Measurements from ENCODE around the gene SYPL2. TPM values are rescaled to one million over a fixed set of nuclear protein-coding genes. Genes with fewer than 3 reads are reported as not detected.

The SYPL2 gene
- total and polyA plus RNA-seq, 2 donors (not counting 1 experiment from before 2014, with no cell fraction given) = not detected

DNA sequence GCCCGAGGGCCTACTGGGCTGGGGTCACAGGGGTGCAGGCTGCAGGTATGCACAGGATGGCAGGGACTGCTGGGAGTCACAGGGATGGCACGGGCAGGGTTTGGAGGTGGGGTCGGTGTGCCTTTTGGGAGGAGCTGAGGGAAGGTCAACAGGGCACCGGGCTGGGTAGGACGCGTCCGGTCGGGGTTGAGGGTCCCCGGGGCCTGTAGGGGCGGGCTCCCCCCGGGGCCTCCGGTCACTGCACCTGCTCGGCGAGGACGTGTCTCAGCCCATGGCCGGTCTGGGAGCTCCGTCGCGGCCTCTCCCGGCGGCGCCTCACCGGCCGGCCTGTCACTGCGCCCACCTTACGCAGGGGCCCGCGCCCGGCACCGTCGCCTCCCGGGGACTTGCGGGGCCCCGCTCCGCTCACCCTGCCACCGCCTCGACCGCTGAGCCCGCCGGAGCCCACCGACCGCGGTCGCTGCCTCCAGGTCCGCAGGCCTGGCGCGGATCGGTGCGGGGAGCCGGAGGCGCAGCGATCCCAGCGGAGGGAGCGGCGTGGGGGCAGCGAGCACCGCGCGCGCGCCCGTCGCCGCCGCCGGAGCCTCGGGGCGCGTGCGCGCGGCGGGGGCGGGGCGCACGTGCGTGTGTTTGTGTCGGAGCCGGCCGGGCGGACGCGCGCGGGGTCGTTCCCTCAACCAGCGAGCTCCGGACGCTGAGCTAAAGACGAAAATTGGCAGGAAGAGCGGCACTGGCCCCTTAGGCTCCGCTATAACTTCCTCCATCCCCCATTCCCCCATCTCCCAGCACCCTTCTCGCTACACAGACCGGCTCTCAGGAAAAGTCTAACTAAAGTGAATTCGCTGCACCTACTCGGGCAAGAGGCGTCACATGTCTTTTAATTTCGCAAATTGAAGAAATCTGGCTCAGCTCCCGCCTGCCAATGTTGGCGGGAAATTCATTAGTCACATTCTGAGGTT lies 43.1 kb downstream of the SYPL2 start, which contains the start of gene AMIGO1:
Gene AMIGO1 (minus strand): TSS at position 552 of the 959 bp plus-strand sequence. CDS start 815 bp downstream, outside the sequence.
- Mint-ChIP-seq H3K4me1 (peaks cover 18% of the 10 kb centered on the region), H3K27me3 (peaks cover 37% of the 10 kb centered on the region), H3K9me3 (ENCODE audit: insufficient read depth) (no peaks in the 10 kb centered on the region), H3K27ac (peak within 1 kb of the TSS; percentile 37), H3K4me3 (peak within 1 kb of the TSS; percentile 92)
- Histone ChIP-seq H2AFZ (ENCODE audit: insufficient read depth, low read depth, low read length, poor library complexity, severe bottlenecking) (peak within 1 kb of the TSS; percentile 80), H3K4me2 (replicated peaks; ENCODE audit: low read depth, low read length, poor library complexity, severe bottlenecking) (peak within 1 kb of the TSS; percentile 87), H4K20me1 (ENCODE audit: control insufficient read depth, insufficient read depth, low read length, poor library complexity, severe bottlenecking) (no peaks in the 10 kb centered on the region), H3K4me1 (ENCODE audit: control insufficient read depth in 2 of 2, insufficient read depth in 2 of 2, low read length in 2 of 2) (peaks cover 11 to 15% of the 10 kb centered on the region in 2 donors), H3K36me3 (replicated peaks in 1 of 2; ENCODE audit: control extremely low read depth in 1 of 2, control insufficient read depth in 1 of 2, extremely low read depth in 1 of 2, insufficient read depth in 2 of 2, low read length in 1 of 2) (no peaks in the 10 kb centered on the region), H3K9ac (ENCODE audit: low read length) (peak within 1 kb of the TSS; percentile 65), H3K79me2 (ENCODE audit: control insufficient read depth, insufficient read depth, low read length) (no peaks in the 10 kb centered on the region), H3K27me3 (replicated peaks in 1 of 4; ENCODE audit: control extremely low read depth in 1 of 4, control insufficient read depth in 3 of 4, insufficient read depth in 4 of 4, low read length in 3 of 4) (peaks cover 0 to 9% (median 5%) of the 10 kb centered on the region in 4 experiments), H3K27ac (ENCODE audit: low read length in 2 of 2) (no peak within 1 kb of the TSS), H3K9me3 (ENCODE audit: control extremely low read depth in 1 of 3, control insufficient read depth in 2 of 3, insufficient read depth in 1 of 3, low read length in 2 of 3) (no peaks in the 10 kb centered on the region), H3K4me3 (ENCODE audit: control extremely low read depth in 1 of 5, extremely low read depth in 1 of 5, insufficient read depth in 1 of 5, low read depth in 2 of 5, low read length in 4 of 5) (peak within 1 kb of the TSS; percentile 49 to 64 (median 62))
- POLR2A ChIA-PET = interaction anchor here (0.6 to 1.0 kb wide), 3 partner anchors 23 to 26 kb away, joined by 3 to 6 read pairs (median 5); partner anchors contain the start of gene ATXN7L2
- 3% methylated on average over 95 of the region's 100 CpGs for WGBS (ENCODE audit: insufficient coverage)
- intact Hi-C loops (cut with micrococcal nuclease) = loop anchor here (1.0 kb wide), 2 partner anchors 15 to 26 kb away; partner anchors contain the start of genes ATXN7L2 and CYB561D1
- peak; percentile 81 for DNase-seq
- peak; percentile 84 for ATAC-seq (ENCODE audit: low read depth)
- TF ChIP-seq EZH2 (IDR thresholded peaks at IDR 0.05; ENCODE audit: borderline replicate concordance, insufficient read depth, low read depth, low read length, poor library complexity, severe bottlenecking) = no peak
- TF ChIP-seq, protein P1, sequence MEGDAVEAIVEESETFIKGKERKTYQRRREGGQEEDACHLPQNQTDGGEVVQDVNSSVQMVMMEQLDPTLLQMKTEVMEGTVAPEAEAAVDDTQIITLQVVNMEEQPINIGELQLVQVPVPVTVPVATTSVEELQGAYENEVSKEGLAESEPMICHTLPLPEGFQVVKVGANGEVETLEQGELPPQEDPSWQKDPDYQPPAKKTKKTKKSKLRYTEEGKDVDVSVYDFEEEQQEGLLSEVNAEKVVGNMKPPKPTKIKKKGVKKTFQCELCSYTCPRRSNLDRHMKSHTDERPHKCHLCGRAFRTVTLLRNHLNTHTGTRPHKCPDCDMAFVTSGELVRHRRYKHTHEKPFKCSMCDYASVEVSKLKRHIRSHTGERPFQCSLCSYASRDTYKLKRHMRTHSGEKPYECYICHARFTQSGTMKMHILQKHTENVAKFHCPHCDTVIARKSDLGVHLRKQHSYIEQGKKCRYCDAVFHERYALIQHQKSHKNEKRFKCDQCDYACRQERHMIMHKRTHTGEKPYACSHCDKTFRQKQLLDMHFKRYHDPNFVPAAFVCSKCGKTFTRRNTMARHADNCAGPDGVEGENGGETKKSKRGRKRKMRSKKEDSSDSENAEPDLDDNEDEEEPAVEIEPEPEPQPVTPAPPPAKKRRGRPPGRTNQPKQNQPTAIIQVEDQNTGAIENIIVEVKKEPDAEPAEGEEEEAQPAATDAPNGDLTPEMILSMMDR (IDR thresholded peaks at IDR 0.05) = no peak
- CTCF ChIA-PET = interaction anchor here (1.6 to 37.9 kb wide), 4 partner anchors 16 to 131 kb away, joined by 3 to 926 read pairs (median 20); partner anchors contain the start of genes CYB561D1 and GPR61

Measured in B cell (primary cell).